Coronary artery (tissue), 2 donors: ENCODE results near the gene GRK2.

Experiments used
- DNase-seq: peaks from one replicate; pipeline ENCODE4 v3.0.0-alpha.2; 2017; ENCODE audit warnings: low spot score
- H3K27ac ChIP-seq, 2 donors: fragments of 200-600 bp; sonication (generic); one replicate each; pipeline ENCODE4 v1.5.1; 2016 to 2019
- H3K4me3 ChIP-seq: fragments of 200-600 bp; sonication (generic); 2 replicates; pipeline ENCODE4 v1.5.1; 2016; ENCODE audit warnings: mild to moderate bottlenecking, moderate library complexity
- CTCF ChIP-seq: fragments of 200-600 bp; sonication (generic); IDR thresholded peaks from one replicate; pipeline ENCODE4 v1.5.1; 2019; ENCODE audit warnings: antibody characterized with exemption

GRK2 gene

DNA sequence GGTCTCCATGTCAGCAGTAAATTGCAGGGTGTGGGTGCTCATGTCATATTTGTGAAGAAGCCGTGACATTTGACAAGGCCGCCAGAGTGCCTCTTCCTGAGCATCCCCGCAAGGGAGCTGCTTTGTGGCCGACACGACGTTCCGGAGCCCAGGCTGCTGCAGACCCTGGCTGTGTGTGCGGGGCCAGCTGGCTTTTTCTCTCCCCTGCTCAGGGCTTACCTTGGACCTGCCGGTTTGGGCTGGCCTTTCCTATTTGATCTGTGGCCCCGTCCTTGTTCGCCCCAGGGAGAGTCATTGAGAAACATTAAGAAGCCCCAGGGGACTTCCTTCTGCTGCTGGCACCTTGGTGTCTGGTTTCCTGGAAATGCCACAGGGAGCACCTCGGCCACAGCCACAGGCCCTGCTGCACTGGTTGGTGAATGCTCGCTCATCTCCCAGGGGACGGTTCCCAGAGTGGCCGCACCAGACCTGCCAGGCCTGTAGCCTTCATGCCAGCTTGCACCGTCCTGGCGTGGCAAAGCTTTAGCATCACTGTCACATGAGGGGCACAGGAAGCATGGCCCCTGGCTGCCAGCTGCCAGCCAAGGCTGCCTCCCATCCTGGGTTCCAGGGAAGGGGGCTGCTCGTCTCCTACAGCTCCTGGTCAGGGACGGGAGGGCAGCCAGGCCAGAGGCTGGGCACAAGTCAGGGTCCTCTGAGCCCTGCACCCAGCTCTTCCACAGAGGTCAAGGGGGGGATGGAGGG, 5.4 kb downstream of the GRK2 start:
- DNase-seq: peak; percentile 80
- Histone ChIP-seq H3K4me3 (peak overlapping the region; percentile 98), H3K27ac (peak overlapping the region; percentile 59 to 91)
- no peak for TF ChIP-seq CTCF

GRCh38 chr11:67272327-67273259, 6.3 kb downstream of the GRK2 start:
- no peak for TF ChIP-seq CTCF
- DNase-seq: no peak
- H3K4me3 ChIP-seq: peak overlapping the region; percentile 98
- peak overlapping the region; percentile 59 to 91 for H3K27ac ChIP-seq

DNA sequence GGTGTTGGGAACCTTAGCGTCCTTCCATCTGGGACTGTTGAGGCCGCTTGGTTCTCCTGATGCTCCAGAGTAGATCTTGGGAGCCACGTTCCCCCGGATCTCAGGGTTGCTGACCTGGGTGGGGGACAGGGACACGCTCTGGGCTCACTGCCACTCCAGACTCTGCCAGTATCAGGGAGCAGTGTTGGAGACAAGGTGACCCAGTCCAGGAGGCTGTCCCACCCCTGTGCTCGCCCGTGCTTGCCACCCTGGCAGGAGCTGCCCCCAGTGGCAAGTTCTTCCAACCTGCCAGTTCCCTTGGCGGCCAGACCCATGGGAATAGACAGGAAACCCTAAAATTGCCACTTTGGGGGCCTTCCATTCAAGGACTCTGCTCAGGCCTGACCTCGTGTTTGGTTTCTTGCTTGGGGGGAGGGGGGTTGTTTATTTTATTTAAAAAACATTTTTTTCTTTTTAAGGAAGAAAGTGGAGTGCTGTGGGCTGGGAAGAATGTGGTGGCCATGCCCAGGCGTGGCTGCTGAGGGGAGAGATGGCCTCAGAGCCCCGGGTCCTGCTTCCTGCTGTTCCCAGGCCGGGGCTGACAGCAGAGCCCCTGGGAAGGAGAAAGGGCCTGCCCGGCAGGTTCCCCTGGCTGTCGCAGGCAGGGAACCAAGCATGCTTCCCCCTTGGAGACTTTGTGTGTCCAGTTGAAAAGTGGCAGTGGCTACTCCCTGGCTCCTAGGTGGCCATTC, 7.2 kb downstream of the GRK2 start:
- no peak for DNase-seq
- peak overlapping the region; percentile 98 for H3K4me3 ChIP-seq
- TF ChIP-seq CTCF: no peak
- H3K27ac ChIP-seq: peak overlapping the region; percentile 59 to 91

DNA sequence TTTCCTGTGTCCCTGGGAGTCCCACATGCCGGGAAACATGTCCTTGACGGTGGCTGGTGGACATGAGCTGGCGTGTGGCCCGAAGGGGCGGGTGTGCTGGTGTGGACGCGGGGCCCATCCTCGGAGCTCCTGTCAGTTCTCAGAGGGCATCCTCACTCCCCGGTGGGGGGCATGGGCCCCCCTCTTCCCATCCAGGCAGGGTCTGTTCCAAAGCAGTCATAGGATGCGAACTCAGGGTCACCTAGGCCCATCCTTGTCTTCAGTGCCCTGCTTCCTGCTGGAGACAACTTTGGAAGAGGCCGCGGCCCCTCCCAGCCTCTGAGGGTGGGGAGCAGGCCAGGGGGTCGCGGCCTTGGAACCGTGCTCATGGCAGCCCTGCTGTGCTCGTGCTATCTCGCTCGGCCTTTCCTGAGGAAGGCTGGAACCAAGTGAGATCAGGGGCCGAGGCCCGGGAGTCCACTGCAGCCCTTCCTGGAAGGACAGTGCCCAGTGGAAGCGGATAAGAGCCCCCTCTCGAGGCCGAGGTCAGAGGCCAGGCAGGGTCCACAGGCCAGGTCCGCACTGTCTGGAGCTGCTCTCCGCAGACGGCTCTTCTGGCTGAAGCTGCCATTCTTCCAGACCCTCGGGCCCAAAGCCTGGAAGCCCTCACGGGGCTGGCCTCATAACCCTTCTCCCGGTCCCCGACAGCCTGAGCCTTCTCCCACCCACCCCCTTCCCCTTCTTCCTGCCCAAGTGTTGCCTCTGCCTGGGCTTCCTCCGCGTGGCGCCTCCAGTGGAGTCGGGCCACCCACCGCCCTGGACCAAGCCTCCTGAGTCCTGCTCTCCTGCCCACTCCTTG, 8.7 kb downstream of the GRK2 start:
- H3K4me3 ChIP-seq: peak overlapping the region; percentile 31
- DNase-seq: no peak

DNA sequence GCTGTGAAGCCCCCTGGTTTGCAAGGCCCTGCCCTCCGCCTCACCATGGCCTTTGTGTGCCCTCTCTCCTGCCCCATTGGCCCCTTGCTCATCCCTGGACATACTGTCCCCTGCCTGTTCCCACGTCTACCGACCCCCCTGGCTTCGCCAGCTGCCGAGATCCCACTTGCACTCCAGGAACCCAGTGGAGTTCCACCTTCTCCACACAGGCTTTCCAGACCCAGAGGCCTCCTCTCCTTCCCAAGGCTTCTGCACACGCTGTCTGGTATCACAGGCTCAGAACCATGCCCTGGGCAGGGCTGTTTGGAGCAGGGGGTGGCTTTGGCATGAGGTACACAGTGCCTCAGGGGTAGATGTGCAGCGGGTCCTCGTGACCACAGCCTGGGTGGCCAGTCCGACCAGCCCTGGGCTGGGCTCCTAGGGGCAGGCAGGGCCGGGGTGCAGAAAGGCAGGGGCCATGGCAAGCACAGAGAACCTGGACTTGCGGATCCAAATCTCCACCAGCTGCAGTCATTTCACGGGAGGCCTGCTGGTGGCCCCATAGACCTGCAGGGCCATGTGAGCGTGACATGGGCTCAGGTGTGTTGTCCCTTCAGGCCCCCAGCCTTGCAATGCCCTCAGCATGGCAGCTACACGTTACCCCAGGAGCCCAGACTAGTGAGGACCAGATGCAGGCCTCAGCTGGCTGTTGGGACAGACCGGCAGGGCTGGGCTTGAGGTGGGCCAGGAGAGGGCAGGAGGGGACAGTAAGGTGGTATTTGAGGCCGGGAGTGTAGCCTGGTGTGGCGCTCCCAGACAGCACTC, 9.5 kb downstream of the GRK2 start:
- DNase-seq: no peak
- no peak overlapping the region for H3K4me3 ChIP-seq

More for the DNA sequence above, 8.7 kb downstream of the GRK2 start:
- TF ChIP-seq CTCF: no peak
- H3K27ac ChIP-seq: peak overlapping the region; percentile 36 to 88

More for the DNA sequence above, 9.5 kb downstream of the GRK2 start:
- TF ChIP-seq CTCF: no peak
- H3K27ac ChIP-seq: peak overlapping the region; percentile 36 to 88
